Measurements from ENCODE around the gene COLGALT1. TPM values are rescaled to one million over a fixed set of nuclear protein-coding genes. Genes with fewer than 3 reads are reported as not detected.
A peak's percentile ranks its signal among the peaks of the same experiment; 100 is the strongest.

The COLGALT1 gene
- total and polyA plus RNA-seq, 9 of the 15 experiments (the other 6 are each of a cell fraction or from before 2014, with no cell fraction given), result 4.9 to 119 (median 82.6) TPM

DNA sequence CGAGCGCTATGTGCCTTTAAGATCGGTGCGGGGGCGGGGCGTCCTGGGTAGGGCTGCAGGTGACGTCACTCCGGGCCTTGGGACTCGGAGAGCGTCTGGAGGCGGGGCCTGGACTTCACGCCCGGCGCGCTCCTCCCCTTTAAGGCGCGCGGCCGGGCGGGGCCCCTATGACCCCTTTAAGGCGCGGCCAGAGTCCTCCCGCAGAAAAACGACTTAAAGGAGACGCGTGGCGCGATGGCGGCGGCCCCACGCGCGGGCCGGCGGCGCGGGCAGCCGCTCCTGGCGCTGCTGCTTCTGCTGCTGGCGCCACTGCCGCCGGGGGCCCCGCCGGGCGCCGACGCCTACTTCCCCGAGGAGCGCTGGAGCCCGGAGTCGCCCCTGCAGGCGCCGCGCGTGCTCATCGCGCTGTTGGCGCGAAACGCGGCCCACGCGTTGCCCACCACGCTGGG is at the start of gene COLGALT1 (continued):
- TF ChIP-seq KDM1A (IDR thresholded peaks at IDR 0.05) (no peak), EGR1 (conservative IDR thresholded peaks at IDR 0.05) (peak; percentile 90), COPS2 (conservative IDR thresholded peaks at IDR 0.05) (no peak), PHB2 (IDR thresholded peaks at IDR 0.05; ENCODE audit: low read depth) (no peak), E2F3 (CRISPR knock-in tag; IDR thresholded peaks at IDR 0.05) (peak; percentile 92), FOXM1 (IDR thresholded peaks at IDR 0.05; ENCODE audit: low read depth) (peak; percentile 87), FOXM1 (CRISPR knock-in tag; IDR thresholded peaks at IDR 0.05; ENCODE audit: low read depth) (no peak), TRIM28 (IDR thresholded peaks at IDR 0.05) (no peak)
- TF ChIP-seq, protein P1, sequence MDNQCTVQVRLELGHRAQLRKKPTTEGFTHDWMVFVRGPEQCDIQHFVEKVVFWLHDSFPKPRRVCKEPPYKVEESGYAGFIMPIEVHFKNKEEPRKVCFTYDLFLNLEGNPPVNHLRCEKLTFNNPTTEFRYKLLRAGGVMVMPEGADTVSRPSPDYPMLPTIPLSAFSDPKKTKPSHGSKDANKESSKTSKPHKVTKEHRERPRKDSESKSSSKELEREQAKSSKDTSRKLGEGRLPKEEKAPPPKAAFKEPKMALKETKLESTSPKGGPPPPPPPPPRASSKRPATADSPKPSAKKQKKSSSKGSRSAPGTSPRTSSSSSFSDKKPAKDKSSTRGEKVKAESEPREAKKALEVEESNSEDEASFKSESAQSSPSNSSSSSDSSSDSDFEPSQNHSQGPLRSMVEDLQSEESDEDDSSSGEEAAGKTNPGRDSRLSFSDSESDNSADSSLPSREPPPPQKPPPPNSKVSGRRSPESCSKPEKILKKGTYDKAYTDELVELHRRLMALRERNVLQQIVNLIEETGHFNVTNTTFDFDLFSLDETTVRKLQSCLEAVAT (IDR thresholded peaks at IDR 0.05), result no peak

DNA sequence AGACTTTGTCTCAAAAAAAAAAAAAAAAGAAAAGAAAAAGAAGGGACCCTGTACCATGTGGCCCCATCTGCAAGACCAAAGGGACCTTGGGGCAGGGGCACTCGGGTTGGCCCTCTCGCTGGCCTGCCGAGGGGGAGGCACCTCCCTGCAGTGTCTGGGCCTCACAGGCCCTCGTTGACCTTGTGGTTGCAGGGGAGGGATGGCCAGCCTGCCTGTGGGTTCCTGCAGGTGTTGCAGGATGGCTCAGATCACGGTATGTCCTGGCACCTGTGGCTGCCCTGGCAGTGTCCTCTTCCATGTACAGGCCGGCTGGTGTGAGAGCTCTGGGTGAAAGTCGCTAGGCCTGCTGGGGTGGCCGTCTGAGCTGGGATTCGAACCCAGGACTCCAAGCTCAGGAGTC is 48.7 kb upstream of the COLGALT1 start:
- no peaks in the 10 kb centered on the region for H3K9me1 ChIP-seq (ENCODE audit: control insufficient read depth, insufficient read depth, low read length)
- H3K4me2 ChIP-seq (ENCODE audit: insufficient read depth, low read length), result no peak overlapping the region
- POLR2A ChIA-PET, result no interaction called here
- H3K4me3 ChIP-seq, result no peak overlapping the region
- intact Hi-C loops (cut with micrococcal nuclease), result no loop called here
- in situ Hi-C loops (cut with MboI), result no loop called here
- no TSS peak for BruUV-seq (replicated peaks)
- CTCF ChIA-PET (ENCODE audit: low intra/inter-chr PET ratio), result no interaction called here
- no peak for FAIRE-seq
- no peak for DNase-seq (ENCODE audit: extremely low read depth in 1 of 4, low spot score in 3 of 4)
- no peaks in the 10 kb centered on the region for H3K27me3 ChIP-seq (ENCODE audit: control insufficient read depth in 2 of 2, insufficient read depth in 2 of 2, low read length in 2 of 2)
- no peaks in the 10 kb centered on the region for H4K20me1 ChIP-seq (replicated peaks; ENCODE audit: control insufficient read depth, insufficient read depth, low read length)
- peak overlapping the region in 1 of 2 experiments; percentile 10; a peak in 2 of 4 replicates for H3K9ac ChIP-seq (ENCODE audit: insufficient read depth in 1 of 2, low read depth in 2 of 2, low read length in 2 of 2)
- H3K36me3 ChIP-seq (ENCODE audit: control insufficient read depth, insufficient read depth, low read length), result peaks cover 4% of the 10 kb centered on the region; the same call in 2 of the 3 replicates
- no peak for TF ChIP-seq NR2C1 (IDR thresholded peaks at IDR 0.05)
- TF ChIP-seq NR2C1 (tag; IDR thresholded peaks at IDR 0.05), result no peak
- peak; percentile 57 for TF ChIP-seq POLR2G (IDR thresholded peaks at IDR 0.05; ENCODE audit: low read depth, low read length)
- ATAC-seq, result no peak
- no peak overlapping the region for H2AFZ ChIP-seq (ENCODE audit: low read depth, low read length)
- peaks cover 18 to 32% of the 10 kb centered on the region in 2 experiments for H3K4me1 ChIP-seq (replicated peaks in 1 of 2; ENCODE audit: control insufficient read depth in 2 of 2, insufficient read depth in 2 of 2, low read length in 2 of 2)
- H3K27ac ChIP-seq (ENCODE audit: extremely low read depth, low read depth, low read length), result no peak overlapping the region
- 75% methylated on average over 6 of the region's 9 CpGs for WGBS (ENCODE audit: insufficient coverage, low coverage, missing lambda C conversion rate)
- peaks cover 38% of the 10 kb centered on the region for H3K79me2 ChIP-seq (ENCODE audit: control insufficient read depth, insufficient read depth, low read length)
- no peaks in the 10 kb centered on the region for H3K9me3 ChIP-seq (replicated peaks; ENCODE audit: control insufficient read depth, insufficient read depth, low read depth, low read length)

Data from K562 (cell line).